IPS-NIHi11 (cell line): ENCODE results near the gene REPS2.
A peak's percentile ranks its signal among the peaks of the same experiment; 100 is the strongest.

ENCODE experiments used
- DNase-seq: peaks from one replicate; pipeline ENCODE4 v3.0.0; 2012; ENCODE audit warnings: mixed read lengths, low spot score

REPS2 gene

DNA sequence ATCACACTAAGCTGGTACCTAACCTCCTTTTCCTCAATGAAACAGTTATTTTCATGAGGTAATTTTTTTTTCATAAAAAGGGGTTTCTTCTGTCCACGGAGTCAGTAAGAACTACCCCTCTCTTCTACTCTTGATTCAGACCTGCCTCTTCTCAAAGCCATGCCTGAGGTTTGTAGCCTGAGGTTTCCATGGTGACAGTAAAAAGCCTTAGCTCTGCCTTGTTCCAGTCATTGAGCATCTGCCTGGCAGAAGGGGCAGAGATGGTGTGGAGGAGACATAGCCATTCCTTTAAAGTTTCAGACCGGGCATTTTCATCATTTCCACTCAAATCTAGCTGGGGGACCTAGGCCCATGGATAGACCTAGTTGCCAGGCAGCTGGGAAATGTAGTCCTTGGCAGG lies 135.5 kb downstream of the REPS2 start:
- no peak for DNase-seq

DNA sequence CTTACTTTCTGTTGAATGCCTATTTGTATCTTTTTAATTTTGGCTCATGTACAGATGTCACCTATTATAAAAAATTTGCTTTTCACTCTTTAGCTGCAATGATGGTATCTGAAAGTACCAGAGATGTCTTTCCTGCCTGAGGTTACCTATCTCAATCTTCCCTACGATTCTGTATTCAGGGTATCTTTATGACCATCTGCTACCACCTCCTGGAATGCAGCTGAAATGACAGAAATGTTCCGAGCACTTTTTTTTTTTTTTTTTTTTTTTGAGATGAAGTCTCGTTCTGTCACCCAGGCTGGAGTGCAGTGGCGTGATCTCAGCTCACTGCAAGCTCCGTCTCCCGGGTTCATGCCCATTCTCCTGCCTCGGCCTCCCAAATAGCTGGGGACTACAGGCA lies 136.4 kb downstream of the REPS2 start:
- no peak for DNase-seq

DNA sequence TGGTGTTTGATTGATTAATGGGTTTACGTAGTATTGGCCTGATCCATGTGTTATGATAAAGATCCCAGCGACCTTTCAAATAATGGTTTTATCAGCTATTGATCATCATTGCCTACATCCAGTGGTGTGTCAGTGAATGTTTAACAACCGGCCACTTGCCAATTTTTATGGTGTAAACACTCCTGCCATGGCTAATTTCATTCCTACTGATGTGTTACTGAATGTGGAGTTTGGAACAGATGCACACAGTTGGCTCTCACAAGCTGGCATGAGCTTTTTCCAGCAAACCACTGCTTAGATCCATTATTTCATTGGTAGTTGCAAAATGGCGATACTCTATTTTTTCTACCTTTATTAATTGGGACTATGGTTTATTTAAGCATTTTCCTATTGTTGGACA lies 139.9 kb downstream of the REPS2 start:
- DNase-seq = no peak

DNA sequence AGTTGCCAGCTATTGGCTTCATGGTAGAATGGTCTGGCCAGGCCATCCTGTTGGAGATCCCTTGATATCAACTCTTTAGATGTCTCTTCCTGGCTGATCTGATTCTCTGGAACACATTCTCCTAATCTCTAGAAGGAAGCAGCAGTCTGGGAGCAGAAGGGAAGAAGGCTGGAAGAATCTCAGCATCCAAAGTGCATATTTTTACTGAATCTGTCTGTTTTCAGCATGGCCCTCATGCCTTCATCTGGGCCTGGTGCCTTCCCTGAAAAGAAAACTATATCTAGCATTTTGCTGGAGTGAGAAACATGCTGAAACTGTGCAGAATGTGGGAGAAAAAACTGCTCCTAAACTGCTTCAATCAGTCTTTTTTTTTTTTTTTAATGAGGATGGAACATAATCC lies 148.7 kb downstream of the REPS2 start:
- DNase-seq = no peak

DNA sequence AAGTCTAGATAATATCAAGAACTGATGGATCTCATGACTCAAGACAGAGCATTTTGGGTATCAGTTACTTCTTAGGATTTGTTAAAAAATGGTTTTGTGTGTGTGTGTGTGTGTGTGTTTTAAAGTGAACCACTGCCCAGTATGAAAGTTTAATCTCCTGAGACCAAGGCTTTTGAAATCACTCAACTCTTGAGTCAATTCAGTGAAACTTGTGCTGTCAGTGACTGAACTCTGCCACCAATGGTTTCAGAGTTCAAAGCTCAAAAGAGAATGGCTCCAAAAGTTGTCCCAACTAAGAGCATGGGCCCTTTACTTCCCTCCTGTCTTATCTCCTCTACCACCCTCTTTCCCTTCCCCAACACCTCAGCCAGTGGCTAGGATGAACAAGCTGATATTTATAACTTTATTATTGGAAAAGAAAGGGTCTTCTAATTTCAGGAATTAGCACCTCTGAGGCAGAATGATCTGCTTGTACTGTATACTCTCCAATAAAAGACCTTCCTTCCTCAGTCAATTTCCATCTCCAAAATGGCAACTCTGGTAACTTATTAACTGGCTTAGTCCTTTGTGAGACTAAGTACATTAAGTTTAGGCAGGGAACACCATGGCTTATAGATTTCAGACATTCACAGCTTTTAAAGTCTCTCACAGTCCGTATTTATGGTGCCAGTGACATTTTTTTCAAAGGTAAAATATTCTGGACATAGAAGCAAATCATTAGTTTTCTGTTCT lies 152.2 kb downstream of the REPS2 start:
- DNase-seq = no peak

DNA sequence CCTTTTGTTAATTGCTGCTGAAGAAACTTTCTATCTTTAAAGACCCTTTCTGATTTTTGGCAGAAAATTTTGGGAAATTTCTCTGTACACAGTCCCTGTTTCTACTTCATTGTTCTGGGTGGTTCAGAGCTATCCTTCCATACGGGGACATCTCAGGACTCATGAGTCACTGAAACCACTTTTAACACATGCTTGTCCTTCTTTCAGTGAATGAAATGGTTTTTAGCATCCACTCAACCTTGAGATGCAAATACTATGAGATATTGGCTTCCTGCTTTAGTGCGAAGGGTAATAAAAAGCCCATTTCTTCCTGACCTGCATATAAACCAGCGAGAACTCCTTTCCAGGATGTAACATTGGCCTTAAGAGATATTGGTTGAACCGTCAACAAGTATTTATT lies 158.0 kb downstream of the REPS2 start:
- no peak for DNase-seq

DNA sequence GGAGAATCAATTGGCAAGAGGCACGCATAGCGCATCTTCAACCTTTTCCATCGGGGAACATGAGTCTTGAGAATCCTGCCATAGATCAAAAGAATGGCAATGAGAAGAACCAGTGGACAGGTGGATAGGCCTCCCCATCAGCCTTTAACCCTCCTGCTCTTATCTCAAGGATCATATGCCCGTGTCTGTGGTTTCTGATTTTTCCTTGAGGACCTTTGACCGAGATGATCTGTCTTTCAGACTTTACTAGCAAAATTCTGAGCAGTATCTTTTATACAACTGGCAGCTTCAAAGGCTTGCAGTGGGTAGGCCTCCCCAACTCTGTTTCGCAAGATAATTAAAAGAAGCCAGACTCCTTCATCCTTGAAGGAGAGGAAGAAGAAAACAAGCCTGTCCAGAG lies 174.4 kb downstream of the REPS2 start:
- DNase-seq = no peak

DNA sequence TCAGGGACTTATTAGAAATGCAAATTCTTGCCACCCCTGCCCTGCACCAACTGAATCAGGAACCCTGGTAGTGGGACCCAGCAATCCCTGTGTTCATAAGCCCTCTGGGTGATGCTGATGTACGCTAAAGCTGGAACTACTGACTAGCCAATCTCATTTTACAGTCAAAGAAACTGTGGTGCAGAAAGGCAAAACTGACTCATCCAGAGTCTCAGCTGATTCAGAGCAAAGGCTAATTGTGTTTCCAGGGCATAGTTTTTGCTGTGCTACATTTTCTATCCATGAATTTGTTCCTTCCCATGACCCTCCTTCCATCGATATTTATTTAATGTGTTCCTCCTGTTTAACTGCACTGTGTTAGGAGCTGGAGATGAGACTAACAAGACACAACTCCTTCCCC lies 207.5 kb downstream of the REPS2 start:
- no peak for DNase-seq

DNA sequence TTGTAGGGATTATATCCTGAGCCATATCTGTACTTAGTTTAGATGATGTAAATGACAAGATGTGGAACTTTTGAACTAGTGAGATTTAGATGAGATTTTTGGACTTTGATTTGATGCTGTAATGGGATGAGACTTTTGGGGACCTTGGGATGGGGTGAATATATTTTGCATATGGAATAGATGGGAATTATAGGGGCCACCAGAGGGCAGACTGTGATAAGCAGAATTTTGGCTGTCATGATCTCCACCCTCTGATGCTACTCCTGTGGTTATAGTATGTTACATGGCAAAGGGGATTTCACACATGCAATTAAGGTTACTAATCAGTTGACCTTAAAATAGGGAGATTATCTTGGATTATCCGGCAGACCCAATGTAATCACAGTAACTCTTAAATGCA lies 214.5 kb downstream of the REPS2 start:
- peak; percentile 14 for DNase-seq

DNA sequence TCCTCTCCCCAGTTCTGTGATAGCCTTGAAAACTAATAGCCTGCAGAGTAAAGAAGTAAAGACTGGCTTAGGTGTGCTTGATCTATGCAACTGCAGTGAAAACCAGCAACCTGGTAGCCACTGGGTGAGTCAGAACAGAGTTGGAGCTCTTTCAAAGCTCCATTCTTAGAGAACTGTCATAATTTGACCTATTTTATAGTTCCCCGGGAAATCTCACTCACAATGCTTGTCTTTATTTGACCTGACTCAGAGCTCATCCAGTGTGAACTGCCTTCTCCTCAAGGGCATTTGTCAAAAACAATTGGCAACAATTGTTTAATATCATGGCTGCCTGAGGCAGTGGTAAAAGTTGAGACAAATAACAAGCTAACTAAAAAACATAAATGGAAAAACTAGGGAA lies 215.5 kb downstream of the REPS2 start:
- DNase-seq = no peak

DNA sequence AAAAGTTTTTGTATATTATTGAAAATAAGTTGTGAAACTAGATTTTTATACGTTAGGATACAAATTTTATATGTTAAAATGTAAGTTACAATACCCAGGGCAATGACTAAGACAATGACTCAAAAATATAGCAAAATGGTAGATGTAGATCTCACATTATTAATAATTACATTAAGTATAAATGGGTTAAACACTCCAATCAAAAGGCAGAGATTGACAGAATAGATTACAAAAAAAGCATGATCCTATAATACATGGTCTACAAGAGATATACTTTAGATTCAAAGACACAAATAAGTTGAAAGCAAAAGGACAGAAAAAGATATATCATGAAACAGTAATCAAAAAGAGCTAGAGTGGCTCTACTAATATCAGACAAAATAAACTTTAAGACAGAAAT lies 217.6 kb downstream of the REPS2 start:
- no peak for DNase-seq

DNA sequence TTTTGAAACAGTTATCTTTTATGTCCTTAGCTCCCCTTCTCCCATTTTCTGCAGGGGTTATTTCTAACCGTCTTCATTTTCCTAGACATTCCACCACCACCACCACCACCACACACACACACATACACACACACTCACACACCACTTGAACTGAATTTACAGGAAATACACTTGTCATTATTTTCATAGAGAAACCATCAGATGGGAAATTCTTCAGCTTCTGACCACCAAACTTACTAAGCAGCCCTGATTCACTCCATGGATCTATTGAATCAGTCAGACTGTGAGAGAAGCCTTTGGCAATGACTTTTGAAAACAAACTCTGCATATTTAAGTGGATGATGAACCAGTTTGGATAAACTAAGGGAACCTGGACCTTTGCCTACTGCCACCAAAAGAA lies 218.5 kb downstream of the REPS2 start:
- DNase-seq = no peak

DNA sequence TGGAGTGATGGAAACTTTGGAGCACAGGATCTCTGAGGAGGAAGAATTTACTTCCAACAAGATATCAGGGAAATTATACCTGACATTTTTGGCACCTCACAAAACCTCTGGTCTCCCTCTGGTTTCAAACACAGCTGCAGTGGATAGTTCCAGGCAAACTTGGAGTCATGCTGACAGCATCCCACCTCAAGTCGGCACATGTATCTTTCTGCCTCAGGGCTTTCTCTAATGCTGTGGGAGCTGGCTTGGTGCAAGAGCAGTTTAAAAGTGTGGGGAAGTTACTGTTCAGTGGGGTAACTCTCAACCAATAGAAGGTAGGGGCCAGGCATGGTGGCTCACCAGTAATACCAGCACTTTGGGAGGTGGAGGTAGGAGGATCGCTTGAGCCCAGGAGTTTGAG lies 221.5 kb downstream of the REPS2 start:
- DNase-seq = no peak

DNA sequence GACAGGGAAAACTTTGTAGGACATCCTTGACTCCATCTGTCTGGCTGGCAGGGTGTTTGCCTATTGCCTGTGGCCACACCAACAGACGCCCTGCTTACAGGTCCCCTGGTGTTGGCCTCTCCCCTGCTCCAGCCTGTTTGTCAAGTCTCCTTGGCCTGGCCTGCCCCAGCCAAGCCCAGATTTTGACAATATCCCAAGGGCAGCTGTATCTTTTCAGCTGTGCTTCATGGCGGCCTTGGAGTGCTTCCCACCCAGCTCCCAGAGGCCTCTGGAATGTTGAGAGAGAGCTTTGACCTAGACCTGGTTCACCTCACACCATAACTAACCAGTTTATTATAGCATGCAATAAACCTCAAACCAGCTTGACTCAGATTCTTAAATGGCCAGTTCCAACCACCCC lies 224.5 kb downstream of the REPS2 start:
- no peak for DNase-seq

DNA sequence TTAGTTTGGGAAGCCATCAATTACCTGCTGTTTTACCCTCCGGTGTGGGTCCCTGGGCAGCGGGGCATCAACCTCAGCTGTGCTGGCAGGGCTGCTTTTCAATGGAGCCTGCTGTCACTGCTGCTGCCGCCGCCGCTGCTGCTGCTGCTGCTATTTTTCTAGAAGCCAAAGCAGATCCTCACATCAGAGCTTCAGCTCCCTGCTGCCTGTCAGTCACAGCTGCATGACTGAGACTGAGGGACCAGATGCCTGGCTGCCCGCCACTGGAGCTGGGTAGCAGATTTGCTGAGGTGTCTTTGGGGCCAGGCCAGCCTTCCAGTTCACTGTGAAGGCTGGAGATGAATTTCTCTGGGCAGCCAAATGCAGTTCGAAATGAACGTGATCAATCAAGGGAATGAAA lies 228.2 kb downstream of the REPS2 start:
- no peak for DNase-seq

DNA sequence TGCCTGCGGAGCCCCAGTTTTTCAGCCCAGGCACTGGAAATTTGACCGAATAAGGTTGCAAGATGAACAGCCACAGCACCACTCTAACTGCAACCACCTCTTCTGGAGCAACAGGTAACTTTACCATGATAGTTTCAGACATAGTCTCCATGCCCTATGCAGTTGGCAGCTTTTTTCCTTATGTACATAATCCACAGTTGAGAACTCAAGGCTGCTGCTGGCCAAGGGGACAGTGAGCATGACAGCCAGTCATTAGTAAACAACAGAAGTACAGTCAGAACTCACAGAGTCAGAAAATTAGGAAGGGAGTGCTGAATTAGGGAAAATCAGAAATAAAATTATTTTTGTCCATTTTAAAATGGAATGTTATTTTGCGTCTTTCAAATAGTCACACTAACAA lies 235.9 kb downstream of the REPS2 start:
- no peak for DNase-seq

DNA sequence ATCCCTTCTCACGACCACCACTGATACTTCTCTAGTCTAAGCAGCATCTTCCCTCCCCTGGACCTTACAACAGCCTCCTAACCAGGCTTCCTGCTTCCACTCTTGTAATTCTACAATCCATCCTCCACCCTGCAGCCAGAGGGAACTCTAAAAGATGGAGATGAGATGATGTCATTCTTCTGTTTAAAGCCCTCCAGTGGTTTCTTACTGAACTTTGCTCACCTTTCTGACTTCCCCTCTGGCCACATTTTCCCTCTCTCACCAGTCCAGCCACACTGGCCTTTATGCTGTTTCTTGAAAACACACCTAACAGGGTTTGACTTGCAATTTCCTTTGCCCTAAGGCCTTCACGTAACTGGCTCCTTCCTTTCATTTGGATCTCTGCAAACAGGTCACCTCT lies 237.1 kb downstream of the REPS2 start:
- DNase-seq = peak; percentile 5

DNA sequence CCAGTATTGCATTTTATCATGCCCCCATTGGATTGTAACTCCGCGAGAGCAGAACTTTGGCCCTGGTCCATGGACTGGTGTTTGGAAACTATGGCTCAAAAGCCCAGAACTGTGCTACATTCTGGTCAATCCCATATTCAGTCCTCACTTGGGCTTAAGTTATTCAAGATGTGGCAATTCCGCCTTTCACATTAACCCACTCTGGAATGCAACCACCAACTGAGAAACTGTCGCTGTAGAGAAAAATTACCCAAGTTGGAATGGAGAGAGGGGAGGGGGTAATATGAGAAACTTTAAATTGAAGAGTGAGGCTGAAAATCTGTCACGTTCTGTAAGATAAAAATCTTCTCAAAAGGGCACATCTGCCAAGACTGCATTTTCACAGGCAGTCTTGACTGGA lies 239.0 kb downstream of the REPS2 start:
- no peak for DNase-seq

DNA sequence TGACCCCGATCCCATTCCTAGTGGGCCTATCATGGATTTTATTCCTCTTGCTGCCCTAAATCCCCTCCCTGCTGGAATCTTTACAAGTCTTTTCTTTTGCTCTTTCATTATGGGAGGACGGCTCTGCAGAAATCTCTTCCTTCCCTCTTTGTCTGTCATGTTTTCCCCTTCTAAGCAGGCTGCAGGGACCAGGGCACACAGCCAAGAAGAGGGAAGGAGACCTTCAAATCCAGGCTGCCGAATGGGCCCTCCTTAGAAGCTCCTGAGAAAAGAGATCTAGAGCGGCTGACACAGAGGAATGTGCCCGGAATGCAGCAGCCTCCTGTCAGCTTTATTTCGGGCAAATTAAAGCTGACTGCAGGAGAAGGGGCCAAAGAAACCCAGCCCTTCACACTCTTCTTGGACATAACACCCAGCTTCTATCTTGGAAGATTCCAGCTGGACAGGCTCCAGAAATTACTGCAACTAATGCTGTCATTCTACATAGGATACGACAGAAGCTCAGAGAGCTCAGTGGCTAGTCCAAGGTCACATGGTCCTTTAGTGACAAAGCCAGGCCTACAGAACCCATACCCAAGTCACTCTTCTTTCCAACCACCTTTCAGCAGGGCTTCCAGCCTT lies 240.8 kb downstream of the REPS2 start:
- DNase-seq = no peak

DNA sequence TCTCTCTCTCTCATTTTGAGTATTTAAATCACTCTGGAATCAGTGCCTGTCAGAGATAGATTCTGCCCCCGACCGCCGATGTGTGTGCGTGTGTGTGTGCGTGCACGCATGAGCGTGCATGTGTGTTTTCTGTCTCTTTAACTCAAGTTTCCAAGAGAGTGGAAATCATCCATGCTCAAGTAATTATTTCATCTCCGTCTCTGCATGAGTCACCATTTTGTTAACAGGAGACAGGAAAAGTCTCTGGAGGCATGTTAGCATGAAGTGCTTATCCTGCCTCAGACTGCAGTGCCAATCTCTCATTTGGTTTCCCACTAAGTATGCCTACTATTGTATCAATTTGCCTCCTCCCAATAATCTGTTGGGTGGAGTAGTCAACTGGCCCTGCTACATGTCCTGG lies 245.6 kb downstream of the REPS2 start:
- DNase-seq = no peak
